Activated CD8-positive, alpha-beta memory T cell treated with anti-CD3 and anti-CD28 coated beads, Interleukin-2, amount 50 U/mL, for 4 hours (primary cell): Measurements from ENCODE around the gene PCP4L1.

Experiments used
- DNase-seq: peaks from one replicate; pipeline ENCODE4 v3.0.0-alpha.2; 2020

PCP4L1 gene

GRCh38 chr1:161330346-161330745 is 71.8 kb downstream of the PCP4L1 start:
- no peak for DNase-seq

GRCh38 chr1:161333166-161333565 is 74.6 kb downstream of the PCP4L1 start:
- no peak for DNase-seq
